HTERT RPE-1 (cell line): ENCODE measurements around the gene TIMM22.

ENCODE experiments used
- in situ Hi-C: fragments of 300-500 bp; cut with MboI; formaldehyde crosslinking; loops from 4 replicates; pipeline ENCODE4 v1.14.3; 2020; ENCODE audit warnings: low sequenced_read_pairs

TIMM22 gene

GRCh38 chr17:1012823-1013728 lies 16.1 kb downstream of the TIMM22 start:
- in situ Hi-C loops: no loop called here

- in situ Hi-C loops: no loop called here
Measured at GRCh38 chr17:1013729-1014090, 16.8 kb downstream of the TIMM22 start.

- in situ Hi-C loops: no loop called here
Measured at GRCh38 chr17:1018547-1018946, 21.6 kb downstream of the TIMM22 start.

- in situ Hi-C loops: no loop called here
Measured at GRCh38 chr17:1019451-1019850, 22.5 kb downstream of the TIMM22 start.

- in situ Hi-C loops: no loop called here
Measured at GRCh38 chr17:1021147-1021546, 24.2 kb downstream of the TIMM22 start.

- in situ Hi-C loops: no loop called here
Measured at GRCh38 chr17:1022278-1023024, 25.5 kb downstream of the TIMM22 start.

GRCh38 chr17:1024076-1024475 lies 27.1 kb downstream of the TIMM22 start:
- in situ Hi-C loops: no loop called here

- in situ Hi-C loops: no loop called here
Measured at GRCh38 chr17:1025733-1026598, 29.0 kb downstream of the TIMM22 start.

GRCh38 chr17:1026599-1026975 lies 29.7 kb downstream of the TIMM22 start:
- in situ Hi-C loops: no loop called here

- in situ Hi-C loops: no loop called here
Measured at GRCh38 chr17:1027044-1027443, 30.1 kb downstream of the TIMM22 start.

GRCh38 chr17:1029196-1029921 lies 32.4 kb downstream of the TIMM22 start:
- in situ Hi-C loops: no loop called here

GRCh38 chr17:1029922-1030644 lies 33.2 kb downstream of the TIMM22 start:
- in situ Hi-C loops: no loop called here

- in situ Hi-C loops: no loop called here
Measured at GRCh38 chr17:1030684-1031532, 34.0 kb downstream of the TIMM22 start.

- in situ Hi-C loops: no loop called here
Measured at GRCh38 chr17:1031711-1032110, 34.8 kb downstream of the TIMM22 start.

- in situ Hi-C loops: no loop called here
Measured at GRCh38 chr17:1032391-1032790, 35.5 kb downstream of the TIMM22 start.

- in situ Hi-C loops: no loop called here
Measured at GRCh38 chr17:1033503-1033902, 36.6 kb downstream of the TIMM22 start.

- in situ Hi-C loops: no loop called here
Measured at GRCh38 chr17:1034652-1035210, 37.8 kb downstream of the TIMM22 start.

- in situ Hi-C loops: no loop called here
Measured at GRCh38 chr17:1035546-1036170, 38.7 kb downstream of the TIMM22 start.
